ENCODE measurements around the gene ALPK3.

GRCh38 chr15:84892786-84893307 lies 75.7 kb downstream of the ALPK3 start:
- TF ChIP-seq POLR2A (IDR thresholded peaks at IDR 0.05) (no peak), CTCF (IDR thresholded peaks at IDR 0.05) (no peak), POLR2AphosphoS5 (IDR thresholded peaks at IDR 0.05) (no peak)

Data from stomach (tissue), 4 donors.